GM13976 (cell line): Measurements from ENCODE around the gene OVOL1.

Source experiments
- DNase-seq: peaks from one replicate; pipeline ENCODE4 v3.0.0; 2012; ENCODE audit warnings: low spot score
- in situ Hi-C: fragments of 300-500 bp; cut with MboI; formaldehyde crosslinking; loops from one replicate; pipeline ENCODE4 v1.12.0; 2022; ENCODE audit warnings: low sequenced_read_pairs, mixed read lengths, inconsistent platforms; ENCODE audit not compliant: unreplicated experiment
- TF ChIP-seq, protein P1 (sequence below): IDR thresholded peaks from 2 replicates; pipeline ENCODE4 v1.5.1; 2012; ENCODE audit warnings: borderline replicate concordance, mild to moderate bottlenecking; ENCODE audit not compliant: insufficient read depth; ENCODE audit errors: extremely low read depth, missing control alignments, control extremely low read depth

The OVOL1 gene

DNA sequence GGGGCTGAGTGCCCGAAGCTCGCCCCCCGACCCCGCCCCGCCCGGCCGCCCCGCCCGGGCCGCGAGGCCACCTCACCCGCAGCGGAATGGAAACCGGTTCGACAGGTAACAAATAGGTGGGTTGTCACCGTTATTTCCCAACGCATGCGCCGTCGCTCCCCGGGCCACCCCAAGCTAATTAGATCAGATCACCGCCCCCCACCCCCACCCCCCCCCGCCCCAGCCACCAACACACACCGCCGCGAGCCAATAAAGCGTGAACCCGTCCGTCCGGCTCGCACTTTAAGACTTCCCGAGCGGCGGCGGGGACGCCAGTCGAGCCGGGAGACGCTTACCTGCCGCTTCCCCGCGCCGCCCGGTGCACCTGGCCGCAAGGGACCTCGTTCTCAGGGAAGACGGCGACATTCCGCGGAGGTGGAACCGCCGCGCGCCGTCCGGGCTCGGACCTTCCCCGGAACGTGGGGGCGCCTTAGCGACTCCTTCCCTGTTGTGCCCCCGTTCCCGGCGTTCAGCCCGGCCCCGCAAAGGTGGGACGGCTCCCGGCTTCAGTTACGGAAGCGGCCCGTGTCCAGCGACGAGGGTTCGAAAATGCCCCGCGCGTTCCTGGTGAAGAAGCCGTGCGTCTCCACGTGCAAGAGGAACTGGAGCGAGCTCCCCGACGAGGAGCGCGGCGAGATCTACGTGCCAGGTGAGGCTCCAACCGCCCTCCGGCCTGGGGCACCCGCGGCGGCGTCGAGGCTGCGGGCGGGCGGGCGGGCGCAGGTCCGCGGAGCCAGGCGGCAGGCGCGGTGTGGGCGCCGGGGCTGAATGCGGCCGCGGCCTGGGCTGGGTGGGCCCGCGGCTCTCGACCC lies at the start of gene OVOL1:
TSS of gene OVOL1 (plus strand) at position 278 of the 851 bp plus-strand sequence. CDS start at position 589, 311 bp downstream.
- in situ Hi-C loops: no loop called here
- TF ChIP-seq, protein P1, sequence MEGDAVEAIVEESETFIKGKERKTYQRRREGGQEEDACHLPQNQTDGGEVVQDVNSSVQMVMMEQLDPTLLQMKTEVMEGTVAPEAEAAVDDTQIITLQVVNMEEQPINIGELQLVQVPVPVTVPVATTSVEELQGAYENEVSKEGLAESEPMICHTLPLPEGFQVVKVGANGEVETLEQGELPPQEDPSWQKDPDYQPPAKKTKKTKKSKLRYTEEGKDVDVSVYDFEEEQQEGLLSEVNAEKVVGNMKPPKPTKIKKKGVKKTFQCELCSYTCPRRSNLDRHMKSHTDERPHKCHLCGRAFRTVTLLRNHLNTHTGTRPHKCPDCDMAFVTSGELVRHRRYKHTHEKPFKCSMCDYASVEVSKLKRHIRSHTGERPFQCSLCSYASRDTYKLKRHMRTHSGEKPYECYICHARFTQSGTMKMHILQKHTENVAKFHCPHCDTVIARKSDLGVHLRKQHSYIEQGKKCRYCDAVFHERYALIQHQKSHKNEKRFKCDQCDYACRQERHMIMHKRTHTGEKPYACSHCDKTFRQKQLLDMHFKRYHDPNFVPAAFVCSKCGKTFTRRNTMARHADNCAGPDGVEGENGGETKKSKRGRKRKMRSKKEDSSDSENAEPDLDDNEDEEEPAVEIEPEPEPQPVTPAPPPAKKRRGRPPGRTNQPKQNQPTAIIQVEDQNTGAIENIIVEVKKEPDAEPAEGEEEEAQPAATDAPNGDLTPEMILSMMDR: no peak

DNA sequence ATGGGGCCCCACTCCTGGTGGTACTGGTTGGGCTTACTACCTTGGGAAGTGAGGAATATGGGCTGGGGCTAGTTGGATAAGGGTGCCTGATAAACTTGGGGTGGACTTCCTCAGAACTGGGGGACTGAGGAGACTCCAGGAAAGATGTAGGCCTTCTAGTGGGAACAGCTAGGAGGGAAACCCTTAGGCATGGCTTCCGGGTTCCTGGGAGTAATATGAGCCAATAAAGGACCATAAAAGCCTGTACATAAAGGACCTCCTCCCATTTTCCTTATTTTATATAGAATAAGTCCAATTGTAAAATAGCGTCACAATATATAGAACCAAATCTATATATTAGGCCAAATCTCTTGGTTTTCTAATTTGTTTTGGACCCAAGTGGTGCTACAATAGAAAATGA lies 47.8 kb upstream of the OVOL1 start:
- no peak for DNase-seq
- TF ChIP-seq, protein P1: no peak
- in situ Hi-C loops: no loop called here

More for the DNA sequence above, at the start of gene OVOL1:
- no peak for DNase-seq

DNA sequence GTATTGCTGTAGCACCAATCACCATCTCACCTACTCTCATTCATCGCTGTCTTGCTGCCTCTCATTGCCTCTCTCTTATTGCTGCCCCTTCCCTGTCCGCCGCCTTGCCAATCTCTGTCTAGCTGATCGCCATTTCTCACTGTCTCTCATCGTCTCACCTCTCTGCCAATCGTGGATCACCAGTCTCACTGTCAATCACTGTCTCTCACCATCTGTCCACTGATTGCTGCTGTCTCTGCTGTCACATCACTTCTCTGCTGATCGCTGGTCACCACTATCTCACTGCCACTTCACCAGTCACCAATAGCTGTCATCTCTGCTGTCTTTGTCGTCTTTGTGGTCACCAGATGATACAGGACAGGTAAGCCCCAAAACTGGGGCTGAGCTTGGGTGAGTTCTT lies 45.7 kb upstream of the OVOL1 start:
- TF ChIP-seq, protein P1: no peak
- DNase-seq: no peak
- in situ Hi-C loops: no loop called here

DNA sequence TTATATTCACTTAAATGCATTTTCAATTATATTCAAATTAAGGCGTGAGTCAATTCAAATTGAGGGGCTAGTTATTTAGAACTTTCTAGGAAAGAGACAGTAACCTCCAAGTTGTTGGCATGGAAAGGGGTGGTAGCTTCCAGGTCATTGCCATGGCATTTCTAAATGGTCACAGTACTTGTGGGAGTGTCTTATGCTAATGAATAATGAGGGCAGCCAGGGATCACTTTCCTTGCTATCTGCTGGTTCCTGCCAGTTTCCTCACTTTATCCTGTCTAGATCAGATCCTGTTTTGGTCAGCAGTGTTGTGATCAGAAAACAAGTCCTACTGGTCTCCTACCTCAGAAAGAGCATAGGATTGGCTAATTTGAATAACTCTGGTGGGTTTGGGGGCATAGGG lies 44.5 kb upstream of the OVOL1 start:
- TF ChIP-seq, protein P1: no peak

DNA sequence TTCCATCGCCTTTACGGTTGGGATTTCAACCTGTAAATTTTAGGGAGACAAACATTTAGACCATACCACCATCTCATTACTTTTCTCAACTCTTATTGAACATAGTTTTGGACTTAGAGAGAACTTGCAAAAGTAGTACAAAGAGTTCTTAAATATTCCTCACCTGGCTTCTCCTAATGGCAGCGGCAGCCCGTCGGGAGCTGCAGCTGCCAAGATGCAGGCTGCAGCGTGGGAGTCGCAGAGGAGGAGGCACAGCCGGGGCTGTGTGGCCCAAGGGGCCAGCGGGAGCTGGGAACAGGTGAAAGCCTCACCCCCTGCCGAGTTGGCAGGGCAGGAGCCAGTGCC lies 43.2 kb upstream of the OVOL1 start:
- in situ Hi-C loops: no loop called here
- DNase-seq: no peak
- TF ChIP-seq, protein P1: no peak

More for the DNA sequence above, 44.5 kb upstream of the OVOL1 start:
- no peak for DNase-seq
- in situ Hi-C loops: no loop called here

DNA sequence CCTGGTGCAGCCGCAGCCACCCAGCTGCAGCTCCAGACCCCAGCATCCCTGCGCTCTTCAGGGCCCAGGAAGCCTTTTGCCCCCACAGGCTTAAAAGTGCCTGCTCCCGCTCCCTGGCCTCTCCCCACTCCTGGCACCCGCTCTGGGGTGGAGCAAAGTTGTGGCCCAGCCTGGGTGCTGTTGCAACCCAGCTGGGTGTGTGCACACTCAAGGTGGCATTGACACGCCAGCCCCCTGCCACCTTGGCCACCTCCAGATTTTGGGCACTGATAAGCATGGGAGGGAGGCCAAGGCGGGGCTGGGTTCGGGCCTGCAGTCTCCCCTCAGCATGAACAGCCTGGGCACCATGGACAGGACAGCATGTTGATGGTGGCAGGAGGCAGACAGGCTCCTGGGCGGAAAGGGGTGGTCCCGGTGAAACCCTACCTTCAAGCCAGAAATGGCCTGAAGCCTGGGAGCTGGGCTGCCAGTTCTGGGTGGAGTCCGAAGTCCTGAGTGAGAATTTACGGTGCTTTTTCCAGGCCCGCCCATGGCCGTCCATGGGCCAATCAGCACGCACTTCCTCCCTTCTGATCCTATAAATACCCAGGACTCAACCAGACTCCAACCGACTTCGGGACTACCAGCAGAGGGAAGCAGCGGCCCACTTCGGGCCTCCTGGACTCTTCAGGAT lies 42.7 kb upstream of the OVOL1 start:
- TF ChIP-seq, protein P1: no peak
- in situ Hi-C loops: no loop called here
- DNase-seq: no peak
